Measurements from ENCODE around the gene C10orf67.

Gene C10orf67

GRCh38 chr10:23345861-23346260, 1.3 kb upstream of the C10orf67 start:
- H3K4me3 ChIP-seq (ENCODE audit: low read depth, low read length) = no peak overlapping the region
- TF ChIP-seq CTCF (IDR thresholded peaks at IDR 0.05; ENCODE audit: control insufficient read depth, extremely low read depth, insufficient read depth) = no peak
- DNase-seq (ENCODE audit: low read depth) = peak; percentile 11

- no peak for DNase-seq (ENCODE audit: low read depth)
- no peak overlapping the region for H3K4me3 ChIP-seq (ENCODE audit: low read depth, low read length)
- TF ChIP-seq CTCF (IDR thresholded peaks at IDR 0.05; ENCODE audit: control insufficient read depth, extremely low read depth, insufficient read depth) = no peak
Observed at GRCh38 chr10:23343591-23344240, 881 bp downstream of the C10orf67 start.

- H3K4me3 ChIP-seq (ENCODE audit: low read depth, low read length) = no peak overlapping the region
- no peak for DNase-seq (ENCODE audit: low read depth)
- TF ChIP-seq CTCF (IDR thresholded peaks at IDR 0.05; ENCODE audit: control insufficient read depth, extremely low read depth, insufficient read depth) = no peak
Observed at GRCh38 chr10:23342213-23342884, 2.2 kb downstream of the C10orf67 start.

GRCh38 chr10:23341004-23341403, 3.6 kb downstream of the C10orf67 start:
- no peak for DNase-seq (ENCODE audit: low read depth)
- no peak for TF ChIP-seq CTCF (IDR thresholded peaks at IDR 0.05; ENCODE audit: control insufficient read depth, extremely low read depth, insufficient read depth)
- no peak overlapping the region for H3K4me3 ChIP-seq (ENCODE audit: low read depth, low read length)

GRCh38 chr10:23340354-23340753, 4.2 kb downstream of the C10orf67 start:
- TF ChIP-seq CTCF (IDR thresholded peaks at IDR 0.05; ENCODE audit: control insufficient read depth, extremely low read depth, insufficient read depth) = no peak
- no peak for DNase-seq (ENCODE audit: low read depth)
- no peak overlapping the region for H3K4me3 ChIP-seq (ENCODE audit: low read depth, low read length)

GRCh38 chr10:23338886-23339285, 5.7 kb downstream of the C10orf67 start:
- H3K4me3 ChIP-seq (ENCODE audit: low read depth, low read length) = no peak overlapping the region
- TF ChIP-seq CTCF (IDR thresholded peaks at IDR 0.05; ENCODE audit: control insufficient read depth, extremely low read depth, insufficient read depth) = no peak
- no peak for DNase-seq (ENCODE audit: low read depth)

Measured in LNCaP clone FGC (cell line).